ENCODE results near the gene ECM2.

ECM2 gene

GRCh38 chr9:92467511-92467910 lies 68.3 kb downstream of the ECM2 start:
- H3K9ac ChIP-seq (ENCODE audit: low read length in 2 of 2), result no peak overlapping the region
- H3K9me3 ChIP-seq (ENCODE audit: control insufficient read depth in 2 of 2, low read length in 2 of 2), result no peaks in the 10 kb centered on the region
- H3K27me3 ChIP-seq (ENCODE audit: control insufficient read depth in 1 of 2, insufficient read depth in 2 of 2, low read length in 2 of 2), result no peaks in the 10 kb centered on the region
- H3K36me3 ChIP-seq (ENCODE audit: control insufficient read depth in 2 of 2, insufficient read depth in 2 of 2, low read length in 2 of 2), result peaks cover 7 to 17% of the 10 kb centered on the region in 2 donors
- peaks cover 7% of the 10 kb centered on the region for H3K4me1 ChIP-seq (ENCODE audit: control insufficient read depth, insufficient read depth, low read length)
- no peak overlapping the region for H3K4me3 ChIP-seq (ENCODE audit: low read length in 2 of 2)
- H3K27ac ChIP-seq (ENCODE audit: low read length), result no peak overlapping the region

DNA sequence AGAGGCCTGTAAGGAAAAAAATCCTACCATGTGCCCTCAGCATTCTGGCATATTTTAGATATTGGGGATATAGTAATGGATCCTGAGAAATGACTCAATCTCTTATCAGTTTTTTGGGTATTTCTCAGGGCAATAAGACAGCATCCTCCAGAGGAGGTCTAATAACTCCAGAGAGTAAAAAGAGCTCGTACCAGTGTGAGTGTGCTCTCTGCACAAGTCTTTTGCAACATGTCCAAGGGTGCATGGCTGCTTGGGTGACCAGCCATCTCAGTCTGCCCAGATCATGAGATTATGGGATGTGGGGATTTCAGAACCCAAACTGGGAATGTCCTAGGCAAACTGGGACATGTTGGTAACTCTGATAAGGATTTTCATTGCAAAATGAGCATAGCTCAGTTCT lies 68.7 kb downstream of the ECM2 start:
- no peak overlapping the region for H3K9ac ChIP-seq (ENCODE audit: low read length in 2 of 2)
- H3K36me3 ChIP-seq (ENCODE audit: control insufficient read depth in 2 of 2, insufficient read depth in 2 of 2, low read length in 2 of 2), result peaks cover 7 to 17% of the 10 kb centered on the region in 2 donors
- no peak overlapping the region for H3K27ac ChIP-seq (ENCODE audit: low read length)
- no peak overlapping the region for H3K4me3 ChIP-seq (ENCODE audit: low read length in 2 of 2)
- no peaks in the 10 kb centered on the region for H3K9me3 ChIP-seq (ENCODE audit: control insufficient read depth in 2 of 2, low read length in 2 of 2)
- H3K4me1 ChIP-seq (ENCODE audit: control insufficient read depth, insufficient read depth, low read length), result peaks cover 7% of the 10 kb centered on the region
- H3K27me3 ChIP-seq (ENCODE audit: control insufficient read depth in 1 of 2, insufficient read depth in 2 of 2, low read length in 2 of 2), result no peaks in the 10 kb centered on the region

- H3K4me3 ChIP-seq (ENCODE audit: low read length in 2 of 2), result peak overlapping the region; percentile 12 to 23
- H3K9me3 ChIP-seq (ENCODE audit: control insufficient read depth in 2 of 2, low read length in 2 of 2), result no peaks in the 10 kb centered on the region
- peaks cover 7 to 15% of the 10 kb centered on the region in 2 donors for H3K36me3 ChIP-seq (ENCODE audit: control insufficient read depth in 2 of 2, insufficient read depth in 2 of 2, low read length in 2 of 2)
- H3K4me1 ChIP-seq (ENCODE audit: control insufficient read depth, insufficient read depth, low read length), result peaks cover 7% of the 10 kb centered on the region
- no peaks in the 10 kb centered on the region for H3K27me3 ChIP-seq (ENCODE audit: control insufficient read depth in 1 of 2, insufficient read depth in 2 of 2, low read length in 2 of 2)
- peak overlapping the region; percentile 86 for H3K27ac ChIP-seq (ENCODE audit: low read length)
- H3K9ac ChIP-seq (ENCODE audit: low read length in 2 of 2), result peak overlapping the region; percentile 23 to 37
These were observed 71.8 kb downstream of the ECM2 start for GRCh38 chr9:92463984-92464383.

DNA sequence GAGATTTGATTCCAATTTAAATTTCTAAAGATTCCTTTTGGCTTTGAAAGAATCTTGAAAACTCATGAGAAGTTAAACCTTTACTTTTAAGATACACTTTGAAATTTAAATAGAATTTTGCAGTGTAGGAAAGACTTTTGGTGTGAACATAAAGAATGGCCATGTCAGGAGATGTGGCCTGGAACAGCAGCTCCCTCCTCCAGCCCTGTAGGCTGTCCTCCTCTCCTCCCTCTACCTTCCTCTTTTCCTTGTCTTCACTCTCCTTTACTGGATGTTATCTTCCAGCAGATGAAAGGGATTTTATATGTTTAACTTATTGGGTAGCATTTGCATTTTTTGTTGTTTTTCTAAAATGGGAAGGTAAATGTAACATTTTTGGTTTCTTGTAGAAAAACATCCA lies 72.4 kb downstream of the ECM2 start:
- peak overlapping the region in 1 of 2 donors; percentile 23 for H3K9ac ChIP-seq (ENCODE audit: low read length in 2 of 2)
- peaks cover 7 to 13% of the 10 kb centered on the region in 2 donors for H3K36me3 ChIP-seq (ENCODE audit: control insufficient read depth in 2 of 2, insufficient read depth in 2 of 2, low read length in 2 of 2)
- peak overlapping the region; percentile 86 for H3K27ac ChIP-seq (ENCODE audit: low read length)
- peaks cover 7% of the 10 kb centered on the region for H3K4me1 ChIP-seq (ENCODE audit: control insufficient read depth, insufficient read depth, low read length)
- H3K9me3 ChIP-seq (ENCODE audit: control insufficient read depth in 2 of 2, low read length in 2 of 2), result no peaks in the 10 kb centered on the region
- no peaks in the 10 kb centered on the region for H3K27me3 ChIP-seq (ENCODE audit: control insufficient read depth in 1 of 2, insufficient read depth in 2 of 2, low read length in 2 of 2)
- no peak overlapping the region for H3K4me3 ChIP-seq (ENCODE audit: low read length in 2 of 2)

DNA sequence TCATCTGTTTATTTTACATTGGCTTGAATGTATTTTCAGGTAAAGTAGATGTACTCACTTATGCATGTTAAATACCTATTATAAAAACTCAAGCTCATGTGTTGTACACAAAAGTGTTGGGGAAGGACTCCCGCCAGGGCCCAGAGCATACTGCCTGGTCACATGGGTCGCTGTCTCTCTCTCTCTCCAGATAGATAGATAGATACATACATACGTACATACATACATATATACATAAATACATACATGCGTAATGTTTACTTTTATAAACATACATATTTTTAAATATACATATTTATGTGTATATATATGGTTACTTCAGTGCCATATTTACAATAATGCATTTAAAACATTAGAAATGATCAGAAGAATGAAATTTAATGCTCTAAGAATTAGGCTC lies 78.2 kb downstream of the ECM2 start:
- no peaks in the 10 kb centered on the region for H3K9me3 ChIP-seq (ENCODE audit: control insufficient read depth in 2 of 2, low read length in 2 of 2)
- H3K27me3 ChIP-seq (ENCODE audit: control insufficient read depth in 1 of 2, insufficient read depth in 2 of 2, low read length in 2 of 2), result no peaks in the 10 kb centered on the region
- no peak overlapping the region for H3K27ac ChIP-seq (ENCODE audit: low read length)
- H3K4me3 ChIP-seq (ENCODE audit: low read length in 2 of 2), result no peak overlapping the region
- H3K36me3 ChIP-seq (ENCODE audit: control insufficient read depth in 2 of 2, insufficient read depth in 2 of 2, low read length in 2 of 2), result peaks cover 0 to 7% of the 10 kb centered on the region in 2 donors
- H3K9ac ChIP-seq (ENCODE audit: low read length in 2 of 2), result no peak overlapping the region
- no peaks in the 10 kb centered on the region for H3K4me1 ChIP-seq (ENCODE audit: control insufficient read depth, insufficient read depth, low read length)

DNA sequence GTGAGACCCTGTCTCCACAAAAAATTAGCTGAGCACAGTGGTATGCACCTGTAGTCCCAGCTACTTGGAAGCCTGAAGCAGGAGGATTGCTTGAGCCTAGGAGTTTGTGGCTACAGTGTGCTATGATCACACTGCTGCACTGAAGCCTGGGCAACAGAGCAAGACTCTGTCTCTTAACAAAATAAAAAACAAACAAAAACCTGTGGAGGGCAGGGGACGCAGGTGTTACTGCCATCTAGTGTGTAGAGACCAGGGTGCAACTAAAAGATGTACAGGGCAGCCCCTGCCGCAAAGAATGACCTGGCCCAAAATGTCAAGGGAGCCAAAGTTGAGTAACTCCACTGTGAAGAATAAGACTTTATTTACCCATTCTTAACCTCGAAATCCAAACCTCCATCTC lies 80.6 kb downstream of the ECM2 start:
- H3K9ac ChIP-seq (ENCODE audit: low read length in 2 of 2), result no peak overlapping the region
- no peak overlapping the region for H3K27ac ChIP-seq (ENCODE audit: low read length)
- no peaks in the 10 kb centered on the region for H3K9me3 ChIP-seq (ENCODE audit: control insufficient read depth in 2 of 2, low read length in 2 of 2)
- H3K27me3 ChIP-seq (ENCODE audit: control insufficient read depth in 1 of 2, insufficient read depth in 2 of 2, low read length in 2 of 2), result no peaks in the 10 kb centered on the region
- no peaks in the 10 kb centered on the region for H3K4me1 ChIP-seq (ENCODE audit: control insufficient read depth, insufficient read depth, low read length)
- H3K4me3 ChIP-seq (ENCODE audit: low read length in 2 of 2), result no peak overlapping the region
- peaks cover 0 to 7% of the 10 kb centered on the region in 2 donors for H3K36me3 ChIP-seq (ENCODE audit: control insufficient read depth in 2 of 2, insufficient read depth in 2 of 2, low read length in 2 of 2)

GRCh38 chr9:92446536-92446935 lies 89.3 kb downstream of the ECM2 start:
- H3K4me1 ChIP-seq (ENCODE audit: control insufficient read depth, insufficient read depth, low read length), result no peaks in the 10 kb centered on the region

More at GRCh38 chr9:92446536-92446935, 89.3 kb downstream of the ECM2 start:
- Histone ChIP-seq H3K9ac (ENCODE audit: low read length in 2 of 2) (no peak overlapping the region), H3K36me3 (ENCODE audit: control insufficient read depth in 2 of 2, insufficient read depth in 2 of 2, low read length in 2 of 2) (no peaks in the 10 kb centered on the region), H3K9me3 (ENCODE audit: control insufficient read depth in 2 of 2, low read length in 2 of 2) (no peaks in the 10 kb centered on the region), H3K4me3 (ENCODE audit: low read length in 2 of 2) (no peak overlapping the region), H3K27me3 (ENCODE audit: control insufficient read depth in 1 of 2, insufficient read depth in 2 of 2, low read length in 2 of 2) (no peaks in the 10 kb centered on the region), H3K27ac (ENCODE audit: low read length) (no peak overlapping the region)
